ENCODE results near the gene MED12.
A peak's percentile ranks its signal among the peaks of the same experiment; 100 is the strongest.
"Not testable (repeated sequence)": the region's sequence is repeated elsewhere in the genome, so short reads cannot be mapped to it uniquely, and the experiment has no call there.

The MED12 gene

DNA sequence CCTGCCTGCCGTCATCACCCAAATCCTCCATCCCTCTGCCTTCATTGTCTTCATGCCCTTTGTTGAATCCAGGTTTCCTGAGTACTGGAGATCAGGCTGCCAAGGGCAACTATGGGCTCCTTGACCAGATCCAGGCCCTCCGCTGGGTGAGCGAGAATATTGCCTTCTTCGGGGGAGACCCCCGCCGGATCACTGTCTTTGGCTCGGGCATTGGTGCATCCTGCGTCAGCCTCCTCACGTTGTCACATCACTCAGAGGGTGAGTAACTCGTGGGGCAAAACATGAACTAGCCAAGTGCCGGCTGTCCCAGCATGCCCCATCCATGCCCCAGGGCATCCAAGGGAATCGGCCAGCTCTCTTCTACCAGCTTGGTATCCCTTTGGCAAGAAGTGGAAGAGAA is 45.7 kb downstream of the MED12 start:
- no peak for DNase-seq (ENCODE audit: low spot score)

DNA sequence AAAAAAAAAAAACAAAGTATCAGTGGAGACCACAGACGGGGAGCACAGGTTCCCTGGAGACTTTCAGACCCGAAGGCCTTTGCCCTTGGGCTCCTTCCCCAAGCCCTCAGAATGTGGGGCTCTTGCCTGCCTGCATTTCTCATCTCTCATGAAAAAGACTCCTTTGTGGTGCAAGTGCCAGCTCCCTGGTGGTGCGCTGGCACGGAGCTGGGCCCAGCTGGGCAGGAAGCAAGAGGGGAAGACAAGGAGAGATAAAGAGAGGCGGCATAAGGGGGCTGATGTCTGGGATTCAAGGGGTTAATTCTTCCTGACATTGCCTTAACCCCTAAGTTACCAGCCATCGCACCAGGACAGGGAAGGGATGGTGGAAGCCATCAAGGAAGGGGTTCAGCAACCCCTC is 48.1 kb downstream of the MED12 start:
- no peak for DNase-seq (ENCODE audit: low spot score)

DNA sequence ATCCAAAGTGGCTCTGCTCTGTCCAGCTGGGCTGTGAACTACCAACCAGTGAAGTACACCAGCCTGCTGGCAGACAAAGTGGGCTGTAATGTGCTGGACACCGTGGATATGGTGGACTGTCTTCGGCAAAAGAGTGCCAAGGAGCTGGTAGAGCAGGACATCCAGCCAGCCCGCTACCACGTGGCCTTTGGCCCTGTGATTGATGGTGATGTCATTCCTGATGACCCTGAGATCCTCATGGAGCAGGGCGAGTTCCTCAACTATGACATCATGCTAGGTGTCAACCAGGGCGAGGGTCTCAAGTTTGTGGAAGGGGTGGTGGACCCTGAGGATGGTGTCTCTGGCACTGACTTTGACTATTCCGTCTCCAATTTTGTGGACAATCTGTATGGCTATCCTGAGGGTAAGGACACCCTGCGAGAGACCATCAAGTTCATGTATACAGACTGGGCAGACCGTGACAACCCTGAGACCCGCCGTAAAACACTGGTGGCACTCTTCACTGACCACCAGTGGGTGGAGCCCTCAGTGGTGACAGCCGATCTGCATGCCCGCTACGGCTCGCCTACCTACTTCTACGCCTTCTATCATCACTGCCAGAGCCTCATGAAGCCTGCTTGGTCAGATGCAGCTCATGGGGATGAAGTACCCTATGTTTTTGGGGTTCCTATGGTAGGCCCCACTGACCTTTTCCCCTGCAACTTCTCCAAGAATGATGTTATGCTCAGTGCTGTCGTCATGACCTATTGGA is 48.8 kb downstream of the MED12 start:
- no peak for DNase-seq (ENCODE audit: low spot score)

DNA sequence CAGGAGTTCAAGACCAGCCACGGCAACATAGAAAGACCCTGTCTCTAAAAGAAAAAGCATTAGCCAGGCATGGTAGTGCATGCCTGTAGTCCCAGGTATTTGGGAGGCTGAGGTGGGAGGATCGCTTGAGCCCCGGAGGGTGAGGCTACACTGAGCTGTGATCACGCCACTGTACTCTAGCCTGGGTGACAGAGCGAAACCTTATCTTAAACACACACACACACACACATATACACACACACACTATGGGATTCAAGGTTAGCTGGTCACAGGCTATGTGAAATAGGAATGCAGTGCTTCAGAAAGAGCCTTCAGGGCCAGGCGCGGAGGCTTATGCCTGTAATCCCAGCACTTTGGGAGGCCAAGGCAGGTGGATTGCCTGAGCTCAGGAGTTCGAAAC is 49.7 kb downstream of the MED12 start:
- DNase-seq (ENCODE audit: low spot score): no peak

DNA sequence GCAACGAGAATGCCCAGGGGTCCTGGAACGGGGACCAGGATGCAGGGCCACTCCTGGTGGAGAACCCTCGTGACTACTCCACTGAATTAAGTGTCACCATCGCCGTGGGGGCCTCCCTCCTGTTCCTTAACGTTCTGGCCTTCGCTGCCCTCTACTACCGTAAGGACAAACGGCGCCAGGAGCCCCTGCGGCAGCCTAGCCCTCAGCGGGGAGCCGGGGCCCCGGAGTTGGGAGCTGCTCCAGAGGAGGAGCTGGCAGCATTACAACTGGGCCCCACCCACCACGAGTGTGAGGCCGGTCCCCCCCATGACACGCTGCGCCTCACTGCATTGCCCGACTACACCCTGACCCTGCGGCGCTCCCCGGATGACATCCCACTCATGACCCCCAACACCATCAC is 51.2 kb downstream of the MED12 start:
- DNase-seq (ENCODE audit: low spot score): no peak

DNA sequence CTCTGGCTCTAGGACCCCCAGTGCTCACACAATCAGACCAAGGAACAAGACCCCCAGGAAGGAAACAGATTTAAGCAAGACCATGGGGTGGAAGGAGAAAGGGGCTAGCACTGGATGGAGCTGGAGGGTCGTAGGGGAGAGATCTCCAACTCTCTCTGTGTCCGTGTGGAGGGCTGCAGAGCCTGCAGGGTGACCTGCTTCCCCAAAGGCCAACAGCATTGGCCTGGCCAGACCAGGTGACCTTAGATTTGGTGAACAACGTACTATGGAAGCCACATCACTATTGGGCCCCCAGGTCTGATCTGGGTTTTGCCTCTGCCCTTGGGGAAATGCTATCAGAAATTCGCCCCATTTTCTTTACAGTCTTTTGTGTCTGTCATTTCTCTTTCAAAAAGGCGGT is 52.3 kb downstream of the MED12 start:
- DNase-seq (ENCODE audit: low spot score): no peak

DNA sequence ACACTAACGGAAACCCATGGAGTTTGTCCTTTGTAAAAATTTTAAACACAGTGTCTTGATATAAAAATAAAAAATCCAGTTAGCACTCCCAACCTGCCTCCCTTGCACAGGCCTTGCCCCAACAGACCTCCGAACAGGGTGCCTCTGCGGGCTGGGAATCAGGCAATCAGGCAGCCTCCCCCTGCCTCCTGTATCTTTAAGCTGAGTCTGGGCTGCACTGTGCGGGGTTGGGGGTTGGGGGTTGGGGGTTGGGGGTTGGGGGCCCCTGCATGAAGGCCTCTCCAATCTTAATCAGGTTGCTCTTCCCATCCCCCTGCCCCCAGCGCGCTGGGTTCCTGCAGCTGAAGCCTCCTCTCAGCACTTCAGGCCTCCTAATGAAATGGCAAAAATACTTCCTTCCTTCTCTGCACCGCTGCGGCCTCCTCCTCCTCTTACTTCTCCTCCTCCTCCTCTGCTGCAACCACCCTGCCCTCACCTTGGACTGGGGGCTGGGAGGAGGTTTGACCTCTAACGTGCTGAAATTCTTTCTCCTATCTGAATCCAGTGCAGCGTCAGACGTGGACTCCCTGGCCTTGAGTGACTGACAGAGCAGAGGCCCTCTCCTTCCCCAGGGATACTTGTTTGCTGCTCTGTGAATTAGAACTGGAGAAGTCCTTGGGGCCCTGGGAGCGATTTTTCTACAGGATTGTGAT is 52.9 kb downstream of the MED12 start:
- DNase-seq (ENCODE audit: low spot score): no peak

DNA sequence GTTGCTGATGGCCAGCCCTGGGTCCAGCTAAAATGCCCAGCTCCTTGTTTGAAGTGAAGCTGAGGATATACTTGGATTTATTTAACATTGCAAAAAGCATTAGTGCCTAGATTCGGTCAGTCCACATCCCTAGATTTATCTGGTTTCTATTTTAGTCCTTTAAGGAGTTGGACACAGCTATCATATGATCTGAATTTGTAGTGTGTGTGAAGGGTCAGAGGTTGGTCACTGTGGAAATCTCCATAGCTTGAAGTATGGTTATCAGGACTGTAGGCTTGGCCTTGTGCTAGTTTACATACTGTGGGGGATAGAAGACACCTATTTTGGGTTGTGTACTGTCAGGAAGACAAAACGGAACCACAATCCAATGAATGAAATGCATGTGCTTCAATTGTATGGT is 55.0 kb downstream of the MED12 start:
- DNase-seq (ENCODE audit: low spot score): no peak

DNA sequence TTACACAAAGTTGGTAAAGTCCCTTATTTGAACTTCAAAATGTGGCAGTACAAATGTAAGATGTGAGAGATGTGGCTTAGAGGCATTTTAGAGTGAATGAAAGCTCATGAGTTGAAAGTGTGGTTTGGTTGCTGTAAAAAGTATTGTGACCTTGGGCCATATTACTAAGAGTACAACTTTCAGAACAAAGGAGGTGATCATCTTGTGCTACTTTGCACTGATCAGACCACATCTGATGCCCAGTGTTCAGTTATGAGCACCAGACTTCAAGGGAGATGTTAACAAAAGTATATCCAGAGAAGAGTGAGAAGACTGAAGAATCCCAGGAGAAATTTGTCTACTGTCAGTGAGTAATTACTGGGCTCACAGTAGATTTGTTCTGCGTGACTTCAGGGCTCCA is 56.4 kb downstream of the MED12 start:
- DNase-seq (ENCODE audit: low spot score): no peak

DNA sequence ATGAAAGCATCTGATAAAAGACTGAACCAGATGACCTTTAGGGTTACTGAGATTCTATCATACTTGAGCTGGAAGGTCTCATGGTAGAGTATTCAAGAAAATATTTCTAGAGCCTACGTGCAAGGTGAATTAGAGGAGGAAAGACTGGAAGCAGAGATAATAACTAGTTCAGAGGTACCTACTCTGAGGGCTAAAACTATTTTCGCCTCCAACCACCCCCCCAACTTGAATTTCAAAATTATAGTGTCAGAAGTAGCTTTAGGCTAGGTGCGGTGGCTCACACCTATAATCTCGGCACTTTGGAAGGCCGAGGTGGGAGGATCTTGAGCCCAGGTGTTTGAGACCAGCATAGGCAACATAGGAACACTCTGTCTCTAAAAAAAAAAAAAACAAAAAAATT is 57.1 kb downstream of the MED12 start:
- DNase-seq (ENCODE audit: low spot score): no peak

DNA sequence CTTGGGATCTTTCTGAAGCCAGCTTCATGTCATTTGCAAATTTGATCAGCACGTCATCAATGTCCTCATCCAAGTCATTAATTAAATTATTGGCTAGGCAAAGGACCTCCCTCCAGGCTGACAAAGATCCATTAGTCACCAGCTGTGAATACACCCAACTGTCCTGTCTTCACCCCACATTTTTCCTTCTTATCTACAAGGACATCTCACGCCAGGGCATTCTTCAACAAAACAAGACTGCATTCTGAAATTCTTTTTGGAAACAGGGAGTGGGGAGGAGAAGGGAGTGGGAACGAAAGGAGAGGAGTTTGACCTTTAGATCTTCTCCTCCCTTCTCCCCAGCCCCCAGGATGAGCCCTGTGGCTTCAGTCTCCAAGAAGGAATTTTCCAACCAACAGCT is 58.9 kb downstream of the MED12 start:
- DNase-seq (ENCODE audit: low spot score): peak; percentile 40

DNA sequence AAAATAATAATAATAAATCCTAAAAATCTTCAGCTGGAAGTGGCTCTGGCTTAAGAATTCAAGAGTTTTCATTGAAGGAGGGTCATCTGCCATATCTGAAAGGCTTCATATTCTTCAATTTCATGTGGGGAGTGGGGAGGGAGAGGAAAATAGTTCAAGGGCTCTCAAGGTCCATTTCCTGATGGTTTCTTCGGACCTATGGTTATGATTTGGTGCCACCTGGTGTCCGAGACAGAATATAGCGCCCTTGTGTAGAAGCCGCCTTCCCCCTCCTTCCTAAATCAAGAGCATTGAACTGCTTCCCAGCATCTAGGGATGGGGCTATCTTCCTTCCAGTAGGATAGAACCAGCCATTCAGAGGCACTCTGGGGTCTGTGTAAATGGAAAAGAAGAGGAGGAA is 60.5 kb downstream of the MED12 start:
- DNase-seq (ENCODE audit: low spot score): peak; percentile 38

DNA sequence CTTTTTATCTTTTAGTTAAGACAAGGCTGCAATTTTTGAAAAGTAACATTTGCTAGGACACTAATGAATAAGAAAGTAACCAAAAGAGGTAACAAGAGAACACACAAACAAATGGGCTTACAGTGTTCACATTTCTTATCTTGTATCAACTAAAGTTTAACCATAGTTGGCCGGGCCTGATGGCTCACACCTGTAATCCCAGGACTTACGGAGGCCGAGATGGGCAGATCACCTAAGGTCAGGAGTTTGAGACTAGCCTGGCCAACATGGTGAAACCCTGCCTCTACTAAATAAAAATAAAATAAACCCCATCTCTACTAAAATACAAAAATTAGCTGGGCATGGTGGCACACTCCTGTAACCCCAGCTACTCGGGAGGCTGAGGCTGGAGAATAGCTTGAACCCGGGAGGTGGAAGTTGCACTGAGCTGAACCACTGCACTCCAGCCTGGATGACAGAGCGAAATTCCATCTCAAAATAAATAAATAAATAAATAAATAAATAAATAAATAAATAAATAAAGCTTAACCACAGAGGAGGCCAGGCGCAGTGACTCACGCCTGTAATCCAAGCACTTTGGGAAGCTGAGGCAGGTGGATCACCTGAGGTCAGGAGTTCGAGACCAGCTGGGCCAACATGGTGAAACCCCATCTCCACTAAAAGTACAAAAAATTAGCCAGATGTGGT is 62.3 kb downstream of the MED12 start:
- DNase-seq (ENCODE audit: low spot score): not testable (repeated sequence)

DNA sequence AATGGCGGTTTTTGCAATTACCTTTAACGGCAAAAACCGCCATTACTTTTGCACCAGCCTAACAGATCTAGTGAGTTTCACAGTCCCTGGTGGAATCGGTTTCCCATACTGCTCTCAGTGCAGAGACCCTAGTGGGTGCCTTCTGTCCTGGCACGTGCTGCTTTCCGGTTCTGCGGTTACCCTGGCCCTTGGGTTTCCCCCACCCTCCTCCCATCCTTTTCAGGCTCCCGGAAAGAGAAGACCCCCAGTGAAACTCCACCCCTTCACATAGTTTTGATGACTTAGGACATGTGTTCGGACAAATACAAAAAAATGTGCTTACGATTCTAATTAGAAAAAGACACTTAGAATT is 63.1 kb downstream of the MED12 start:
- DNase-seq (ENCODE audit: low spot score): no peak

DNA sequence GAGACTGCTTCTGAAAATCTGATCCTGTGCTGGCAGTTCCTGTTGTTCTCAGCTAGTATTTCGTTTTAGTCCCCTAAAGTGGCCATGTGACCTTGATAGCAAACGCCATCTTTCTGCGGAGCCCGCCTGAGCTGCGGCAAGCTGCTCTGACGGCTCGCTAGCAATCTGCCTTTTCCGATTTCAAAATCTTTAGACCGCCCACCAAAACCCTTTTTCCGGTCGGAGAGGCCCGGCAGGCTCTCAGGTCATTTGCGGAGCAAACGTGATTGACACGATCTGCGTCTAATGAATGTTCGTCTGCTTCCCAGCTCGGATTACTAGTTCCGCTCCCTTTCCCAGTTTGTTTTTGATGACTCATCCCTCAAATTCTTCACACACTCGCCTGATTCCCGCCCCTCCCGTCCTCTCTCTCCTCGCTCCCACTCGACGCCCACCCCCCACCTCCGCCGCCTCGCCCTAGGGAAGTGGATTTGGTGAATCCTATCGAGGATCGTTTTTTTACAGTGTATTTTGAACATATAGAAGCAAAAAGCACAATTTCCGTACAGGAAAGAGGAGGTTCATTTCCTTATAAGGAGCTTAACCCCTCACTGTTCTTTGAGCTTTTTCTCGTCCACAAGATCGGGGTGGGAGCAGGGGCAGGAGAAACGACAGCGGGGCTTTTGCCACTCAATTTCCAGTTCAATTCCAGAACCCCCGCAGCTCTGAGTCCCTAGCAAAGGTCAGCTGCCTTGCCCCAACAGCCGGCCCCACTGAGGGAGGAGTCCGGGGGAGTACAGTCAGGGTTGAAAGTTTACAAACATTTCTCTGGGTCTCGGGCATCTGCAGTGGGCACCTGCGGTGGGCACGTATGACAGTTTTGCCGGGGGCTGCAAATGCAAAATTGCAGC is 63.8 kb downstream of the MED12 start:
- peak; percentile 87 for DNase-seq (ENCODE audit: low spot score)

DNA sequence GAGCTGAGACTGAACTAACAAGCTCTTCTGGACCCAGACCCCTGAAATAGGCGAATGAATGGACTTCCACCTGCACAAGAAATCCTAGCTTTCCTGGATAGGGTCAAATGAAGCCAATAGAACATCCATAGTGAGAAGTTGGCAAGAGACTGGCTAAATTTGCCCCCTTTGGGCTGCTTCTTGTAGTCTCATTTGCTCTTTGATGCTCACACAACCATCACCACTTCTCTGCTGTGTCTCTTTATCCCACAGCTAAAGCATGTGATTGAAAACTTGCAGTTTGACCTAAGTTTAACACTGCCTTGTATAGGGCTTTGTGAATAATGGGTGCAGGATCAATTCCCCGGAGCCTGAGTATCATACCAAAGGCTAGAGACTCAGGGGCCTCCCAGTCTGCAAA is 64.5 kb downstream of the MED12 start:
- no peak for DNase-seq (ENCODE audit: low spot score)

DNA sequence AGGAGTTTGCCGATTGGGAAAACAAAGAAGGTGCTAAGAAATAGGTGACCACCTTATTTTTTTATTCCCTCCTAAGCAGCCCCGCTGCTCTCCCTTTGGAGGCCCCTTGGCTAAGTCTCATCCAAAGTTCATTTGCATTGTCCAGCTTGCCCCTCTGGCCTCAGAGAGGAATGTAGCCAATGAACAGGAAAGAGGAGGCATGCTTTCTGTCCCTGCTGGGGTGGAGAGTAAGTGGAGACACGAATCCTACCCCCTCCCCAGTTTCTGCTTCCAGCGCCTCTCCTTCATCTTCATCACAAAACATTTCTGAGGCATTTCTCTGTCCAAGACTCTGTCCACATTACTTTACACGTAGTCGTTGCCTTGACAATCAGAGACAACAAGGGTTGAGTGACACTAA is 64.9 kb downstream of the MED12 start:
- no peak for DNase-seq (ENCODE audit: low spot score)

DNA sequence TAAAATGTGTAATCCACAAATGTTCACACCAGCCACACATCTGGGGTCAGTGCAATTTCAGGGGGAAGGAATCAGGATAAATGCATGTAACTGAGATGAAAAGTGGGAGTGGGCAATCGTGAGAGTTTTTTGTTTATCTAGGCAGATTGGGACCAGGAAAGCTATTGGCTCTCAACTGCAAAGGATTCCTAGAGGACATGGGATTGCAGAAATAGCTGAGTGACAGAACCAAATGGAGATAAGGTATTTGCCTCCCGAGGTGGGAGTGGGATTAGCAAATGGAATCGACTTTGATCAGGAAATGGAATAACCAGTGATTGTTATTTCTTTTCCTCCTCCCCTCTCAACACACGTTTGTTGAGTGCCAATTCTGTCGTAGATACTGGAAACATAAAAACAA is 65.7 kb downstream of the MED12 start:
- DNase-seq (ENCODE audit: low spot score): no peak

DNA sequence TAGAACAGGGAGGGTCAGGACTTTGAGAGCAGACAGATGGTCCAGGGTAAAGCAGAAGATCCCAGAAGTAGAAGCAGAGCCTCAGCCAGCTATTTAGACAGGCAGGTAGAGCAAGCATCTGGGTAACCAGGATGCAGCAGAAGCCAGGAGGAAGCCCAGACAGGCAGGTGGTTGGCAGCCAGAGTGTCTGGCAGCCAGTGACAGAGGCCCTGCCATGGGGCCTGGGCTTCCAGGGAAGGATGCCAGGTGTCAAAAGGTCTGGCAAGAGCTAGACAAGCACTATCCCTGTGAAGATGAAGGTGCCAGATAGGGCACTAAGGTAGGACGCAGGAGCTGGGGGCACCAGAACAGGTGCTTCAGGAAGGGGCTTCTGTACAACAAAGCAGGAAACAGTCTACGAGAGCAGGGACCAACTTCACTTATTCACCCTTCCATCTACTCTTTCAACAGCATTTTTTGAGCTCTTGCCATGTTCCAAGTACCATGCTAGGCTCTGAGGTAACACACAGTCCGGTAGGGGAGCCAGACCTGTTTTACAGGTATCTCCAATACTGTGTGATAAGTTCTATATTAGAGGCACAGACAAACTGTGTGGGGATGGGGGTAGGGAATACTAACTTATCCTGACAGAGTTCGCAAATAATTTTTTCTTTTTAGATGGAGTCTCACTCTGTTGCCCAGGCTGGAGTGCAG is 66.6 kb downstream of the MED12 start:
- no peak for DNase-seq (ENCODE audit: low spot score)

DNA sequence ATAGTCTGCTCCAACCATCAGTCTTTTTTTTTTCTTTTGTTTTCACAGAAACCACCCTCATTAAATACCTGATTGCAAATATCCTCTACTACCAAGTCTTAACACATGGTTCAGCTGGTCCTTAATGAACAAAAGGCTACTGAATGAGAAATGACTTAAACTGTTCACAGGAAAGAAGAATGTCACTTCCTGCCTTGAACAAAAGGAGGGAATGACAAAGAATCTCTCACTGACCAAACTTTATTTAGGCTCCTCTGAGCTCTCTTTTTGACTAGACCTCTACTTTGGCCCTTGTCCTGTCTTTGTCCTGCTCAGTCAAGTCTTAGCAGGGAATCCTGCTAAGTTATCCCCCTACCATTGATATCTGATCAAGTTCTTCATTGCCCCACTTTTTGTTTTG is 72.9 kb downstream of the MED12 start:
- DNase-seq (ENCODE audit: low spot score): no peak

Measured in AG20443 (cell line).